Measurements from ENCODE around the gene CP. TPM values are rescaled to one million over a fixed set of nuclear protein-coding genes. Genes with fewer than 3 reads are reported as not detected.

The CP gene
- polyA plus RNA-seq (0.03 TPM in 1 of 3 replicates, not detected in the others), polyA minus RNA-seq (not detected in 3 replicates)
- polyA plus RNA-seq (2011; ENCODE audit: low read depth): 0.40 TPM
- polyA plus RNA-seq (2011; cell fraction: cytosol; rRNA removed): not detected in 2 replicates
- not detected in 2 replicates for polyA plus RNA-seq (2011; cell fraction: nucleus; rRNA removed)
- 0.34 TPM in 1 of 2 replicates, not detected in the other for polyA plus RNA-seq (2012; ENCODE audit: low replicate concordance)
- polyA minus RNA-seq (2011; cell fraction: cytosol; rRNA and poly(A)+ RNA removed): not detected
- 0.23 TPM in 1 of 2 replicates, not detected in the other for polyA minus RNA-seq (2011; cell fraction: nucleus; rRNA and poly(A)+ RNA removed)

- no peaks in the 10 kb centered on the region for H3K27me3 ChIP-seq (ENCODE audit: control insufficient read depth, extremely low read depth, insufficient read depth, low read length)
- TF ChIP-seq EZH2 (IDR thresholded peaks at IDR 0.05; ENCODE audit: low read length): no peak
- no peak for TF ChIP-seq CTCF (optimal IDR thresholded peaks at IDR 0.05 in 1 of 3, IDR thresholded peaks at IDR 0.05 in 1 of 3, conservative IDR thresholded peaks at IDR 0.05 in 1 of 3; ENCODE audit: extremely low read depth in 1 of 3, insufficient read depth in 2 of 3, low read length in 3 of 3)
- H3K36me3 ChIP-seq (ENCODE audit: control insufficient read depth in 2 of 2, extremely low read depth in 1 of 2, insufficient read depth in 2 of 2, low read length in 2 of 2): no peaks in the 10 kb centered on the region
- H3K9ac ChIP-seq (ENCODE audit: control insufficient read depth, extremely low read depth, insufficient read depth, low read length): no peak within 1 kb of the TSS
- no peaks in the 10 kb centered on the region for H3K9me3 ChIP-seq (ENCODE audit: control insufficient read depth, low read depth, low read length)
- H4K20me1 ChIP-seq (ENCODE audit: control insufficient read depth, extremely low read depth, insufficient read depth, low read length): no peaks in the 10 kb centered on the region
- no peak within 1 kb of the TSS for H3K4me3 ChIP-seq (ENCODE audit: control insufficient read depth in 2 of 3, extremely low read depth in 1 of 3, insufficient read depth in 2 of 3, low read depth in 1 of 3, low read length in 3 of 3)
- H3K27ac ChIP-seq (ENCODE audit: control insufficient read depth, insufficient read depth, low read length): no peak within 1 kb of the TSS
- H3K4me1 ChIP-seq (ENCODE audit: control insufficient read depth, extremely low read depth, insufficient read depth, low read length): peaks cover 7% of the 10 kb centered on the region
- dilution Hi-C loops (cut with MboI; ENCODE audit: extremely low pct_ligation_motif_present, low sequenced_read_pairs): no loop called here
- H2AFZ ChIP-seq (ENCODE audit: control insufficient read depth, low read length): no peak within 1 kb of the TSS
- H3K4me2 ChIP-seq (ENCODE audit: control insufficient read depth, extremely low read depth, insufficient read depth, low read depth, low read length): no peak within 1 kb of the TSS
- H3K9me1 ChIP-seq (ENCODE audit: control insufficient read depth, extremely low read depth, insufficient read depth, low read length): no peaks in the 10 kb centered on the region
- no peak for DNase-seq (ENCODE audit: low read depth, low spot score)
- FAIRE-seq: no peak
- no peaks in the 10 kb centered on the region for H3K79me2 ChIP-seq (ENCODE audit: control insufficient read depth, insufficient read depth, low read length)
These were observed at the start of gene CP for GRCh38 chr3:149221783-149222517. CP (minus strand) TSS chr3:149221829; CDS start chr3:149221792, 37 bp downstream.

- DNase-seq (ENCODE audit: low read depth, low spot score): no peak
- FAIRE-seq: no peak
- H4K20me1 ChIP-seq (ENCODE audit: control insufficient read depth, extremely low read depth, insufficient read depth, low read length): no peaks in the 10 kb centered on the region
- no peak overlapping the region for H3K27ac ChIP-seq (ENCODE audit: control insufficient read depth, insufficient read depth, low read length)
- H3K36me3 ChIP-seq (ENCODE audit: control insufficient read depth in 2 of 2, extremely low read depth in 1 of 2, insufficient read depth in 2 of 2, low read length in 2 of 2): no peaks in the 10 kb centered on the region
- H3K79me2 ChIP-seq (ENCODE audit: control insufficient read depth, insufficient read depth, low read length): no peaks in the 10 kb centered on the region
- no peak overlapping the region for H2AFZ ChIP-seq (ENCODE audit: control insufficient read depth, low read length)
- TF ChIP-seq EZH2 (IDR thresholded peaks at IDR 0.05; ENCODE audit: low read length) (no peak), CTCF (optimal IDR thresholded peaks at IDR 0.05 in 1 of 3, IDR thresholded peaks at IDR 0.05 in 1 of 3, conservative IDR thresholded peaks at IDR 0.05 in 1 of 3; ENCODE audit: extremely low read depth in 1 of 3, insufficient read depth in 2 of 3, low read length in 3 of 3) (no peak)
- H3K4me2 ChIP-seq (ENCODE audit: control insufficient read depth, extremely low read depth, insufficient read depth, low read depth, low read length): no peak overlapping the region
- no peaks in the 10 kb centered on the region for H3K4me1 ChIP-seq (ENCODE audit: control insufficient read depth, extremely low read depth, insufficient read depth, low read length)
- no peak overlapping the region for H3K4me3 ChIP-seq (ENCODE audit: control insufficient read depth in 2 of 3, extremely low read depth in 1 of 3, insufficient read depth in 2 of 3, low read depth in 1 of 3, low read length in 3 of 3)
- H3K9ac ChIP-seq (ENCODE audit: control insufficient read depth, extremely low read depth, insufficient read depth, low read length): no peak overlapping the region
- H3K9me1 ChIP-seq (ENCODE audit: control insufficient read depth, extremely low read depth, insufficient read depth, low read length): no peaks in the 10 kb centered on the region
- no peaks in the 10 kb centered on the region for H3K27me3 ChIP-seq (ENCODE audit: control insufficient read depth, extremely low read depth, insufficient read depth, low read length)
- dilution Hi-C loops (cut with MboI; ENCODE audit: extremely low pct_ligation_motif_present, low sequenced_read_pairs): no loop called here
- no peaks in the 10 kb centered on the region for H3K9me3 ChIP-seq (ENCODE audit: control insufficient read depth, low read depth, low read length)
These were observed 48.6 kb upstream of the CP start for GRCh38 chr3:149270180-149270579.

All from keratinocyte (primary cell).